Thyroid gland (tissue), 4 donors: ENCODE data around the gene FOXO6.

ENCODE experiments used
- CTCF ChIP-seq, 6 experiments: fragments of 200-600 bp in 3 of 6; fragments of 450-650 bp in 3 of 6; sonication (generic) in 3 of 6; IDR thresholded peaks; one replicate each; pipeline ENCODE4 v1.5.1; 2016 to 2019; ENCODE audit warnings: antibody characterized with exemption in 6 of 6, mild to moderate bottlenecking in 2 of 6, inconsistent platforms in 1 of 6, moderate library complexity in 1 of 6
- POLR2A ChIP-seq, 2 donors: fragments of 450-650 bp; IDR thresholded peaks; one replicate each; pipeline ENCODE4 v1.6.1; 2017; ENCODE audit warnings: antibody characterized with exemption in 2 of 2, mild to moderate bottlenecking in 2 of 2, moderate library complexity in 1 of 2

GRCh38 chr1:41380195-41380594 is 19.0 kb downstream of the FOXO6 start:
- TF ChIP-seq POLR2A (IDR thresholded peaks at IDR 0.05) (no peak), CTCF (IDR thresholded peaks at IDR 0.05) (no peak)
